ENCODE results near the gene MRPL55.

MRPL55 gene

DNA sequence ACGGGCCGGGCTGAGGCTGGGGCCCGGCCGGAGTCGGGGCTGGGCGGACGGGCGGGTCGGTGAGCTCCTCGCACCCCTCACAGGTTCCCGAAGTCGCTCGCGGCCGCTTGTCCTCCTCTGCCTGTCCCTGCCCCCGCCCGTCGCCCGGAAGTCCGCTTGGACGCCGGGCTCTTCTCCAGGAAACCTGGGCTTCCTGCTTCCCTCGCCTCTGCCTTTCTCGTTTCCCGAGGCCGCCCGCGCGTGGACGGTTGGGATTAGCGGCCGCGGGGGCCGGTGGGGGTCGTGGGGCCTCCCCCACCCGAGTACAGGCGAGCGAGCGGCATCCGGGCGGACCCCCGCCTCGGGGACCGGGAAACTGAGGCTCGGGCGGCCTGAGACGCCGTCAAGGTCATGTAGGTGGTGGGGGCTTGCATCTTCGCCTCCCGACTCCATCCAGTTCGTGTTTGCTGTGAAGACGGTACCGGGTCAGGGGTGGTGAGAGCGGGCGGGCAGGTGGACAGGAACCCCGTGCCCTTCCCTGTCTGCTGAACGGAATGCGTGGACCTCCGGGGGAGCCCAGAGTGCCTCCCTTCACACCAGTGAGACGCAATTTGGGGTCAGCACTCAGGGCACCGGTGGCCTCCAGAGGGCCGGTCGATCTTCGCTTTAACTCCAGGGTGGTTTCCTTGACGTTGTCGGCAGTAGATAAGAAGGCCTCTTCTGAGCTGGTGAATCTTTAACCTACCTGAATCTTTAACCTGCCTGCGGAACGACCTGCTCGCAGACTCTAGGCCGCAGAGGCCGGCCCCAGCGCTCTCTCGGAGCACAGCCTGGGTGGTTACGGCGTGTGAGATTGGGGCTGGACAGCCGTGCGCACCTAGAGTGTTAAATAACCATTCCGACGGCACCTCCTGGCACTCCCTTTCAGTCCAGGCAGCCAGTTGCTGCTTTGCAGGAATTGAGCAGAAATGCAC, 25.9 kb downstream of the MRPL55 start:
- DNase-seq, result no peak

DNA sequence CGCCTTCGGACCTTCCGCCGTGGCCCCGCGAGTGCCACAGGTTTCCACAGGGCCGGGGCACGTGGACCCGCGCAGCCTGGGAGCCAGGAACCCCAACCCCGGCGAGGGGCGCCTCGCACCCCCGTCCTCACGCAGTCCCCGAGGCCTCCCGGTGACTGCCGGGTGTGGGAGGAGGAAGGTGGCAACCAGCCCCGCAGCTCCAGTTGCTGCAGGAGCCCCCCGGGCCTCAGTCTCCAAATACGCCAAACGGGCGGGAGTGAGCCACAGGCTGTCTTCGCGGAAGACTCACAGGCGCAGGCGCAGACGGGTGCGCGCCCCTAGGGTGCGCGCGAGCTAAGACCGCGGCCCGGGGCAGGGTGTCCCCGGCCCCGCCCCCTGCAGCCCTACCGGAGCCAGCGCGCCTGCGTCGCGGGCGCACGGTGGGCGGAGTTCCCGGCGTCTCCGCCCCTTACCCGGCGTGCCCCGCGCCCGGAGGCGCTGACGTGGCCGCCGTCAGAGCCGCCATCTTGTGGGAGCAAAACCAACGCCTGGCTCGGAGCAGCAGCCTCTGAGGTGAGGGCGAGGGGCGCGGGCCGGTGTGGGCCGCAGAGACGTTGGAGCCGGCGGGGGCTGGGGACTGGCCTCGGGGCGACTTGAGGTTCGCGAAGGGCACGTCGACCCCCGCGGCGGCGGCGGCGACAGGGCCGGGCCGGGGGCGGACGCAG, 26.7 kb downstream of the MRPL55 start, which contains the start of gene ARF1:
Gene ARF1 (plus strand): TSS at position 495 of the 704 bp plus-strand sequence. CDS start 14,407 bp downstream, outside the sequence.
- DNase-seq, result peak; percentile 94

DNA sequence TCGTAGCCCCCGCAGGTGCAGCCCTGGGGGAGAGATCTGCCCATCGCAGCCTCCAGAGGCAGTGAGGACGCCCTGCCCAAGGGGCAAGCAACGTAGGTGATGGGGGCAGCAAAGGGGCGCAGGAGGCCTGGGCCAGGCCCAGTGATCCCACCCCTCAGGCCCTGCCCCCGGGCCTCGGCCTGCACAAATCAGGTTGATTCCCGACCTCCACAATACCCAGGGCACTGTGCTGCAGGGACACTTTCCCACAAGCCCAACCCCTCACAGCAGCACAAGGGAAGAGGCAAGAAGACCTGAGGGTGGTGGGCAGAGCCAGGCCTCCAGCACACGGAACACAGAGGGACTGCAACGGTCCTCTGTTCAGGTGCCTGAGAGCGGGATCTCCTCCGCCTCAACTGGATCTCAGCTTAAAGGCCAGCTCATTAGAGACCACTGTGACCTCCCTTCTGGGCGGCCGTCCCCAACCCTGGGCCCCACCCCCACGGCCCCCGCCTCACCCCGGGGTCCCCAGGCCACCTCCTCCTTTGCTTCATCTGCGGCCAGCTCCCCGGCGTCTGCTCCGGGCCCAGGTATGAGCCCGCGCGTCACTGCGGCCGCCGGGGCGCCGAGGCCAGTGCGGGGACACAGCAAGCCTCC, 27.4 kb downstream of the MRPL55 start:
- no peak for DNase-seq

DNA sequence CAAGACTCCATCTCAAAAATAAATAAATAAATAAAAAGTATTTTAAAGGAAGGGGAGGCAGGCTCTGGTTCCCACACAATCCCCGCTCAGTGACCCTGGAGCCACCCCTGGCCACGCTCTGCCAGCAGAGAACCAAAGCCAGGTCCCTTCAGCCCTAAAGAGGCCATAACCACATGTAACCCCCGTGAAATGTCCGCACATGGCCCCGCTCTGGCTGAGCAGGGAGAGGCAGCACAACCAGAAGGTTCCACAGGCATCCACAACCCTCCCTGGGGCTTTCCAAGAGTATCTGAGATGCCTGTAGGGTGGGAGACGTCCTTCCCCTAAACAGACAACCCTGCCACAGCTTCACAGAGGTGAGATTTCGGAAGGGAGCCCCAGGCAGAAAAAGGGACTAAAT, 28.0 kb downstream of the MRPL55 start:
- no peak for DNase-seq

DNA sequence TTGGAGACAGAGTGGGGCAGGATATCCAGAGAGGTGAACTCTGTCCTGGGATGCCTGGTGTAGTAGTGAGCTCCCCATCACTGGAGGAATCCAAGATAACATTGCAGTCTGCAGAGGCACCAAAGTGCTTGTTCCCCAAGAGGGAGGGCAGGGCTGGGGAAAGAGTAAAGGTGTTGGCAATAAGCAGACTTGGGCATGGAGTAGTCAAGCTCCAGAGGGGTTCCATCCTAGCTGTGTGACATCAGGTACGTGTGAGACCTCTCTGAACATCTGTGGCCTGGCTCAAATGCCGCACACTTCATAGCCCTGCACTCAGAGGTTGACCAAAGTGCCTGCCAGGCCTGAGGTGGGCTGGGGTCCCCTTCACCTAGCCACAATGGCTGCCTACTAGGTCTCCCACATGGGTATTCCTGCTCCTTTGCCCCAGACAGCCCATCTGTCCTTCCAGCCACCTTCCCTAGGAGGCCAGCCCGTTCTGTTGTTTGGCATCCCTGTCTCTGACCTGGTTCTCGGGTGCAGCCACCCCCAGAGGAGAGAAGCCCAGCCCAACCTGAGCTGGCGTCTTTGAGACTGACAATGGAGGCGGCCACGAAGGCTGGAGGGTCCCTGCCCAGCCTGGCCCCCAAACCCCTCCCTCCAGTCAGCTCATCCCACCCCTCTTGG, 29.4 kb downstream of the MRPL55 start:
- DNase-seq, result no peak

DNA sequence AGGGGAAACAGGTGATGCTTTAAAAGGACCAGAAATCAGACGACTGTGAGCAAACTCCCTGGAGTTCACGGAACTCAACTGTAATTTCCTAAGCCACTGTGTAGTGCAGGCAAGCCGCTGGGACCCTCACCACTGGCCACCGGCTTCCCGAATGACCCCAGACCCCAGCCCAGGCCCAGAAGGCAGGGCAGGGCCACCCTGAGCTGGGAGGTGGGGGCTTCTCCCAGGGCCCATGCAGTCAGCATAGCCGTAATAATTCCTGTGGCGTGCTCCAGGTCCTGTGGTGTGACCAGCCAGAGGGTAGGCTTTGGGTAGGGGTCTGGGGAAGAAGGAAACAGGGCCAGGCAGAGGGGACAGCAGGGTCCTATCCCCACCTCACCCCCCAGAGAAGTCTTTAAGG, 30.1 kb downstream of the MRPL55 start:
- no peak for DNase-seq

DNA sequence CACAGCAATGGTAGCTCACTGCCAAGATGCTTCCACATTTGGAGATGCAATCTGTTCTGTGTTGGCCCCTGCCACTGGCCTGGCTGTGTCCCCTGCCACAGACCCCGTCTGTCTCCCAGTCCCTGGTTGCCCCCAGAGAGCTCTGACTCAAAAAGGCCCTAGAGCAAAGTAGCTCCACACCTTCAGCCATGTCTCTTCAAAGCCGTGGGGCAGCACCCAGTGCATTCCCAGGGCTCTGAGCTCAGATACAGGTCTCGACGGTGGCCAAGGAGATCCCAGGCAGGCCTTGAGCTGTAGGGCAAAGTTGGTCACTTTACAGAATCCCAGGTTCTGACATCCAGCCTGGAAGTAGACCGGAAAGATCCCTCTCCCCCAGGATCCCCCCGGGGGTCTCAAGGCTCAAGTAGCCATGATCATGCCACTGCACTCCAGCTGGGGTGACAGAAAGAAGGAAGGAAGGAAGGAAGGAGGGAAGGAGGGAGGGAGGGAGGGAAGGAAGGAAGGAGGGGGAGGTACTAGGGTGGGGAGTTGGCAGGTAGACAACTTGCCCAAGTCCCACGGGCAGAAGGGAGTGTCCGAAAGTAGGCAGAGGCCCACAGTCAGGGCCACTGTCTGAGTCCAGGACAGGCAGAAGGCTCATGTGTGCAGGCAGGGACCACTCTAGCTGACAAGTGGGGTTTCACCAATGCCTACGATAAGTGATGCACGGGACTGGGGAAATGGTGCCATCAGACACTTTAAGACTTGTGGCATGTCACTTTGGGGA, 31.4 kb downstream of the MRPL55 start:
- DNase-seq, result no peak

DNA sequence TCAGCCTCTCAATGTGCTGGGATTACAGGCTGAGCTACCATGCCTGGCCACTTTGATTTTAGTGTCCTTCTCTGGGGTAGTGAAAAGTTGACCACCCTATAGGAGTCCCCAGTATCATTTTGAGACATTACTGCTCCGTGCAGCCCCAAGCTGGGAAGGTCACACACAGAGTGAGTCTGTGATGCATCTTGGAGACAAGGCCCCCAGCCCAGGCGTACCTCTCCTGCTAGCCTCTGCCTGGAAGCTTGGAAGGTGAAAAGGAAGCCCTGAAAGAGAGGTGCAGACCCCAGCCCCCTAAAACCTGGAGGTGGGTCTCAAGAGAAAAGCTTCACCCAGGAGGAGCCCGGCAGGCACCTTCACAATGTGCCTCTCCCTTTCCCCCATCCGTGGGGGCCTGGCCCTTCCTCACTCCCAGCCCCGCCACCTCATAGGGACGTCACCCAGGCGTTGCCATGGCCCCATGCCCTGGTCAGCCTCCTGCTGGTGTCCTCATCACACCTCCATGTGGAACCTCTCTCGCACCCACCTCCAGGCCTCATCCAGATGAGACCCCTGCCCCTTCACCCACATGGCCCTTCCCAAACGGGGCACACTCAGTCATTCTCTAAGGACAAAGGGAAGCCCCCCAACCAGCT, 32.2 kb downstream of the MRPL55 start:
- DNase-seq, result no peak

DNA sequence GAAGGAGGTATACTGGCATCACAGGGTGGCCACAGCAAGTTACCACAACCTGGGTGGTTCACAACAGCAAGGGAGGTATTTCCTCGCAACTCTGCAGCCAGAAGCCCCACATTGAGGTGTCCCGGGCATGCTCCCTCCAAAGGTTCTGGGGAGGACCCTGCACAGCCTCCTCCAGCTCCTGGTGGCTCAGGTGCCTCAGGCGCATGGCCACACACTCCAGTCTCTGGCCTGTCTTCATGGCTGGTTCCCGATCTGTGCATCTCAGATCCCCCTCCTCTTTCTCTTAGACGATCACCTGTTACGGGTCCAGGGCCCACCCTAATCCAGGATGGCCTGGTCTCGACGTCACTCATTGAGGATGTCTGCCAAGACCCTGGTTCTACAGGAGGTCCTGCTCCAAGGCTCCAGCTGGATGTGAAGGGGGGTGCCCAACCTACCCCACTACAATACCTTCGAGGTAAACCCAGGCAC, 33.3 kb downstream of the MRPL55 start:
- DNase-seq, result no peak

DNA sequence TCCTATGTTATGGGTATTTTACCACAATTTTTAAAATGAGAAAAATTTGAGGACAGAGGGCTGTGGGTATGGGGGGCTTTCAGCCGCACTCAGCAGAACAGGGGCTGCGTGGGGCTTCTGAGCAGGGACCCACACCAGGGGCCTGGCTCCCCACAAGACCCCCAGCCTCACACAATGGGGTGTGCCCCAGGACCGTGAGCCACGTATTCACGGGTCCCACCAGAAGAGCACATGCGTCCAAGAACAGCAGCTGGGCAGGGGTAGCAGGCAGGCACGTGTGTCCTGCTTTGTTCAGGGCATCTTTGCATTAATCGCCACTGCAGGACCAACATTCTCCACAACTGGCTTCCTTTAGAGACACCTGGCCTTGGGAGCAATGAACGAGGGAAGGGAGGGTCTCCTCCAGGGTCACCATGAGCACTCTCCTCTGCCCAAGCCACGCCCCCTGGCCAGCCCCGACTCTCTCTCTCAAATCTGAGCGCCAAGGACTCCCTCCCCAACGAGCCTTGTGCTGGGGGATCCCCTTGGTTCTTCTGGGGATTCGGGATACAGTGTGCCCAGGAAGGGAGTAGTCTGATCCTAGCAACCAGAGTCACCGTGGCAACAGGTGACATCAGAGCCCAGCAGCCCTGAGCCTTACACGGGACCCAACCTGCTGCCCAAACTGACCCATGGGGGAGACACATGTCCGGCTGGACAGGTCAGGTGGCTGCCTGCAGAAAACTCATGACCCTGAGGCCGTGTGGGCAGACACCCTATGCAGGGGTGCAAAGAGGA, 34.0 kb downstream of the MRPL55 start:
- no peak for DNase-seq

DNA sequence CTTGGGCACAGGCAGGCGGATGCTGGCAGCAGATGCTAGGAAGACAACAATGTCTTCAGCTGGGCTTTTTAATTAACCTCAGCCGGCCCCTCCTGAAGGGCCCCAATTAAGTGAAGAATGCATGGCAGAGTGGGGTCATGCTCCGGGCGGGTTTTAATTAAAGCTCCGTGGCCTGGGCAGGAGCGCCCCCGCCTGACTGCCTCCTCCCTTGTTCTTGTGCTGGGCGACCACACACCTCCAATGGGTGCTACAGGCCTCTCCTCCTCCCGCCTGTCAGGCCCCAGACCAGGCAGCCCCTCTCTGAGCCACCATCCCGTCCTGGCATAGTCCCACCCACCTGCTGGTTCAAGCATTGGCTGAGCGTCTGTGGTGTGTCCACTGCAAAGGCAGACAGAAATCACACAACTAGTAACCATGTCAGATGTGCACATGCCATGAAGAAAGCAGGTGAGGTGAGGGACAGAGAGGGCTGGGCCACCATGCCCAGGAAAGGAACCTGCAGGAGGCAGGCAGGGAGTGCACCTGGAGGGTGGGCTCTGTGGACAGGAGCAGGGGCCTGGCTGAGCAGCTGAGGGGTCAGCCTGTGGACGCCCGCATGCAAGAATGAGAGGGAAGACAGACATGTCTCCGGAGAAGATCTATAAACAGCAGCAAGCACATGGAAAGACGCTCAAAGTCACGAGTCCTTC, 35.1 kb downstream of the MRPL55 start:
- DNase-seq, result peak; percentile 37

DNA sequence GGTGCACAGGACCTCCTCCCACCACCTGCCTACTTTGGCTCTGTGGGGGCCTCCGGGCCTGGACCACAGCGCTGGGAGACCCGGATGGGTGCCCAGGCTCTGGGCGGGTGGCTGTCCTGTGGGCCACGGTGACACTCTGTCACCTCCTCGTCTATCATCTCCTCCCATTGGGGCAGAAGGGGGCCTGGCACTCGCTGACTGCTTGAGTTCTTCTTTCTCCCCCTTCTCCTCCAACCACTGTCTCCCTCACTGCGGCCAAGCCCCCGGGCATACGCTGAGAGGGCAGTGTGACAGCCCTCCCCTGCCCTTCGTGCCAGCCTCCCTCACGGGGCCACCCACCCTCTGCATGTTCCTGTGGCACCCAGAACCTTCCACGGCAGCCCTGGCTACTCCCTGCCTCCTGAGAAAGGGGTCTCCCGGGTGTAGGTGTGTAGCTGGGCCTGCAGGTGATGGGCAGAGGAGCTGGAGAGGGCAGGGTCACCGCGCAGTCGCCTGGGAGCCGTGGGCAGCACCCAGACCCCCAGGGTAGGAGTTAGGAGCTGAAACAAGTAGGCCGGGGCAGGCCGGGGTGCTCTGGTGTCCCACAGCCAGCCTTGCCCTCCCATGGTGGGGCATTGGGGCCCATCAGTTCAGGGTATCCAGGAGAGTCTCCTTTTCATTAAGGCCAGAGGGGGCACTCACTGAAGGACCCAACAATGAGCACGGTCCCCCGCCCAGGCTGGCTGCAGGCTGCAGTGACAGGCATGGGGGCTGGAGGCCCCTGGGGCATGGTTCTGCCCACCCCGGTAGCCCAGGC, 35.8 kb downstream of the MRPL55 start:
- DNase-seq, result no peak

DNA sequence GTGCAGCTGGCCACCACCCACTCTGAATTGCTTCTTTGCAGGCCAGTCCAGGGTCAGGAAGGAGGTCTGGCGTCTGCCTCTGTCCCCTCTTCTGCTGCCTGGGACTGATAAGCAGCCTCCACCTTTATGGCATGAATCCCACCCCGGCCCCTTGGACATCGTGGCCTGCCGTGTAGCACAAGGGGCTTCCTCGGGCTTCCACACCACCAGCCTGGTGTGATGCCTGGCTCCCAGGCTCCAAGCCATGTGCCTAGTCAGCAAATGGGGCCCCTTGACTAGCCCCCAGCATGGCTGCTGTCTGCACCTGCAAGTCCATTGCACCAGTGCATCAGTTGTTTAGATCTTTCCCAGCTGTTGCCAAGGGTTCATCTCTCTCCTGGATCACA, 36.4 kb downstream of the MRPL55 start:
- no peak for DNase-seq

DNA sequence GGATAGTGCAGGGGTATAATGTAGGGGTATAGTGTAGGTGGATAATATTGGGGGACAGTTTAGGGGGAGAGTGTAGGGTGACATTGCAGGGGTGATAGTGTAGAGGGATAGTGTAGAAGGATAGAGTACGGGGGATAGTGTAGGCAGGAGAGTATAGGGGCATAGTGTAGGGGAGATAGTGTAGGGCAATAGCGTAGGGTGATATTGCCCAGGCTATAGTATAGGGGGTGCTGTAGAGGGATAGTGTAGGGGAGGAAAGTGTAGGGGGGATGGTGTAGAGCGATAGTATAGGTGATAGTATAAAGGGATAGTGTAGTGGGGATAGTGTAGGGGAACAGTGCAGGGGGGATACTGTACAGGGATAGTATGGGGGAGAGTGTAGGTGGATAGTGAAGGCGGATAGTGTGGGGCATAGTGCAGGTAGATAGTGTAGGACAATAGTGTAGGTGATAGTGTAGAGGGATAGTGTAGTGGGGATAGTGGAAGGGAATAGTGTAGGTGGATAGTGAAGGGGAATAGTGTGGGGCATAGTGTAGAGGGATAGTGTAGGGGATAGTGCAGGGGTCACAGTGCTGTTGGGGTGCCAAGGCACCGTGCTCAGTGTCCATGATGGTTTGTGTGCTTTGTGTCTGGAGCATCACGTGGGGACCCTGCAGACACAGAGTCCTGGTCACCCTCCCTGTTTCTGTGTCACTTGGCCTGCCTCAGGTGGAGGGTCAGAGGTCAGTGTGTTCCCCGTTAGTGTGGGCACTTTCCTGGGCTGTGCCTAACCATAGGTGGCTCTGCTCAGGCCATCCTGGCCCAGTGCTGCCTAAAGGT, 37.1 kb downstream of the MRPL55 start:
- DNase-seq, result no peak

DNA sequence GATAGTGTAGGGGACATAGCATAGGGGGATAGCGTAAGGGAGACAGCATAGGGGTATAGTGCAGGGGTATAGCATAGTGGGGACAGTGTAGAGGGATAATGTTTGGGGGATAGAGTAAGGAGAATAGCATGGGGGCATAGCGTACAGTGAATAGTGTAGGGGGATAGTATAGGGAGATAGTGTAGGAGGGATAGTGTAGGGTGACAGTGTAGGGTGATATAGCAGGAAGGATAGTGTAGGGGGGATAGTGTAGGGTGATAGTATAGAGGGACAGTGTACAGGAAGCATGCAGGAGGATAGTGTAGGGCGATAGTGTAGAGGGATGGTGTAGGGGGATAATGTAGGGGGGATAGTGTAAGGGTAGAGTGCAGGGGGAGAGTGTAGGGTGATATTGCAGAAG, 38.2 kb downstream of the MRPL55 start:
- no peak for DNase-seq

DNA sequence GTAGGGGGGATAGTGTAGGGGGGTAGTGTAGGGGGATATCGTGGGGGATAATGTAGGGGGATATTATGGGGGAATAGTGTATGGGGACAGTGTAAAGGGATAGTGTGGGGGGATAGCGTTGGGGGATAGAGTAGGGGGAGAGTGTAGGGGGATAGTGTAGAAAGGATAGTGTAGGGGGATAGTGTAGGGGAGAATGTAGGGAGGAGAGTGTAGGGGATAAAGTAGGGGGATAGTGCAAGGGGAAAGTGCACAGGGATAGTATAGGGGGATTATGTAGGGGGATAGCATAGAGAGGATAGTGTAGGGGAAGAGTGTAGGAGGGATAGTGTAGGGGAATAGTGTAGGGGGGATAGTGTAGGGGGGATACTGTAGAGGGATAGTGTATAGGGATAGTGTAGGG, 38.9 kb downstream of the MRPL55 start:
- no peak for DNase-seq

DNA sequence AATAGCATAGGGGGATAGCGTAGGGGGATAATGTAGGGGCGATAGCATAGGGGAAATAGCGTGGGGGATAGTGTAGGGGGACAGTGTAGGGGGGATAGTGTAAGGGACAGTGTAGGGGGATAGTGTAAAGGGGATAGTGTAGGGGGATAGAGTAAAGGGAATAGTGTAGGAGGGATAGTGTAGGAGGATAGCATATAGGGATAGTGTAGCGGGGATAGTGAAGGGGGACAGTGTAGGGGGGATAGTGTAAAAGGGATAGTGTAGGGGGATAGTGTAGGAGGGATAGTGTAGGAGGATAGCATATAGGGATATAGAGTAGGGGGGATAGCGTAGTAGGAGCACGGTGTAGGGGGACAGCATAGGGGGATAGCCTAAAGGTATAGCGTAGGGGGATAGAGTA, 40.7 kb downstream of the MRPL55 start:
- DNase-seq, result no peak

DNA sequence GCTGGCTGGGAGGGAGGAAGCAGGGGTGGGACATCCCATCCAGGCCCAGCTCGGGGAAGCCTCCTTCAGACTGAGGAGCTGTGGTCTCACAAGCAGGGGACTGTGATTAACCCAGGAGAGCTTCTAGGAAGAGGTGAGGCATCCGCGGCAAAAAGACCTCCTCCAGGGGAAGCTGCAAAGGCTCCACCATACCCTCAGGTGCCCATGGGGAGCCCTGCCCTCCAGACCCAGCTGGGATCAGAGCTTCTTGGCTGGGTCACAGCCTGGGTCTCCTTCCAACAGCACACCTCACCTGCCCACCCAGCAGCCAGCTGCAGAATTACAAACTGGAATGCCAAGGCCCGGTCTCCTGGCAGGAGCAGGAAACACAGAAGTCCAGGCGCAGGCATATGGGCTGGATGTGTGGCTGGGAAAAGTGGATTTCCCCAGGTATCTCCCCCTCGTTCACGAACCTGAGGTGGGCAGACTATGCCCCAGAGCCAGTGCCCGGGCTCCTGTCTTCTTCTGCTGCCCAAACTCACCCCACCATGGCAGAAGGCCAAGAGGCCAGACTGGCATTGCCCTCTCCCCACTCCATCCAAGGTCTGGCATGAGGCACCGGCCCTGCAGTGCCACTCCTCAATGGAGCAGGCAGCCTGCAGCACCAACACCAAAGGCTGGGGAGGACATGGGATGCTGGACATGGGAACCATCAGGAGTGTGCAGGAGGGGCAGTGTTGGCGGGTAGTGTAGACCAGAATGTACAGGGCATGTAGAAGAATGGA, 42.0 kb downstream of the MRPL55 start:
- no peak for DNase-seq
